Erythroblast (primary cell): ENCODE measurements around the gene THAP8.

Source experiments
- GATA1 ChIP-seq: IDR thresholded peaks from 2 replicates; pipeline ENCODE4 v1.6.1; 2011; ENCODE audit warnings: low read depth, mild to moderate bottlenecking, control low read depth, low read length, moderate library complexity
- POLR2A ChIP-seq: IDR thresholded peaks from 2 replicates; pipeline ENCODE4 v1.6.1; 2011; ENCODE audit warnings: mild to moderate bottlenecking, low read length

DNA sequence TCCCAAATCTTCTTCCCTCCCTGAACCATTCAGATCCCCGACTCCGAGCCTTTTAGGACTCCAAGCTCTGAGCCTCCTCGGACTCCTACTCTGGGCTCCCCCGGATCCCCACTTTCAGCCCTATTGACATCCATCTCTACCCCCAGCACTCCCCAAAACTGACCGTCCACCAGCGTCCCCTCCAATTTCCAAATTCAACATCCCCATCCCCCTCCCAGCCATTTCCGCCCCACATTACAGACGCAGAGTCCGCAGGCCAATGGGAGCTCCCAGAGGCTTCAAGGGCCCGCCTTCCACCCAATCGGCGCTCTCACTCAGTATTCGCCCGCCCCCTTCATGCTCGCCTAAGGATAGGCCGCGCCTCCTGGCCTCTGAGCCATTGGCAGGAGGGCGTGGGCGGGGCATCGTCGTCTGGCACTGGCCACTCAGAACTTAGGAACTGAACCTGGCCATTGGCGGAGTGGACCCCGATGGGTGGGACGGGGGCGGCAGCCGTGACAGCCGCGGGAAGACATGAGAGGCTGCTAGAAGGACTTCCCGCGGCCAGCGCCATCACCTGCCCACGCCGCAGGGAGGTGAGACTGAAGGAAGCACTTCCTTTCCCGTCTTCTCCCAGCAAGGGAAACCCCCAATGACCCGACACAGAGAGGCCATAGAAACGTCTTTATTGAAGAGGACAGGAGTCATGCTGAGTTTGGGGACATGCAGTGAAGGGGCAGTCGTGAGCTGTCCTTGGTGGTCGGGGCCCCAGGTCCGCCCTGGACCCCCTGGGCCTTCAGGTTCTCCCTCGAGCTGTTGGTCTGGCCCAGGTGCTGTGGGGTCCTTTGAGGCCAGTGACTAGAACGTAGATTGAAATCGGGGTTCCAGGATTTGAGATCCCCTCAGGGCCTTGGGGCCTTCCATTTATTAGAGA lies 39.8 kb downstream of the THAP8 start, which contains the start of gene ALKBH6:
- TF ChIP-seq POLR2A (peak; percentile 75), GATA1 (no peak)
